Ecto neural progenitor cell (in vitro differentiated cells): ENCODE results near the gene KCNH1.
"Not testable (repeated sequence)": the region's sequence is repeated elsewhere in the genome, so short reads cannot be mapped to it uniquely, and the experiment has no call there.

Experiments
- DNase-seq: peaks from one replicate; pipeline ENCODE4 v3.0.0-alpha.2; 2018; ENCODE audit warnings: low spot score

The KCNH1 gene

DNA sequence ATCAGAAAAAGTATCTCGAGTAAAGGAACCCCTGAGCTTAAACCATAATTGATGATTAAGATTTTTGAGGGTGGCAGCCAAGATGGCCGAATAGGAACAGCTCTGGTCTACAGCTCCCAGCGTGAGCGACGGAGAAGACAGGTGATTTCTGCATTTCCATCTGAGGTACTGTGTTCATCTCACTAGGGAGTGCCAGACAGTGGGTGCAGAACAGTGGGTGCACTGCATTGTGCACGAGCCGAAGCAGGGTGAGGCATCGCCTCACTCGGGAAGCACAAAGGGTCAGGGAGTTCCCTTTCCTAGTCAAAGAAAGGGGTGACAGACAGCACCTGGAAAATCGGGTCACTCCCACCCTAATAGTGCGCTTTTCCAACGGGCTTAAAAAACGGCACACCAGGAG is 138.0 kb downstream of the KCNH1 start:
- not testable (repeated sequence) for DNase-seq

DNA sequence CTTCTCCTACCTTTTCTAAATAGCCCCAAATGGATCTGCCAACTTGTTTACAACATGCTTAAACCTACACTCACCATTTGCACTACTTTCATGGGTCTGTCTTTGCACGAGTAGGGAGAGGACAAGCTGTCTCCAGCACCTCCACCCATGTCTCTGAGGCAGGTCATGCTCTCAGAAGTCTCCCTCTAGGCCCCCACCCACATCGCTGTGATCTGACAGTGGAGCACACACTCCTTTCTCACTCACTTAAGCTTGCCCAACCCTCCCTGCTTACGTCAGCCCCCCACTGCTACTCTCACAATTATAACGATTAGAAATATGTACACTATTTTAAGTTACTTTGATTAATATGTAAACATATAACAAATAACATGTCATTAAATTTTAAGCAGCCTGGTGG is 141.1 kb downstream of the KCNH1 start:
- DNase-seq: no peak

DNA sequence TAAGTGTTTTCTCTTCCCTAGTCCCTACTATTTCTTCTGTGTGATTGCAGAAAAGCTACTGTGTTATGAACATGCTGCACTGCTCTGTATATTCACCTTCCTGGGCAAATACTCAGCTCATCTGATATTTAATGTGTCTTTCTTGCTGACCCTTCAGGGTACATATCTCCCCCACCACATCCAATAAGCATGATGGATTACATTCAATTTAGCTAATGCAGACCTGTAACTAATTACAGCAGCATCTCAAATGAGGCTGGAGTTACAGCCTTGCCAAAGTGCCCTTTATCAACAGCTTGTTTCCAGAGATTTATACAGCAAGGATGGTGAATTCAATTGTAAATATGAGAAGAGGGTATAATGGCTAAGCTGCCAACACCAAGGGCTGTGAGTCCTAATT is 144.0 kb downstream of the KCNH1 start:
- DNase-seq: no peak

DNA sequence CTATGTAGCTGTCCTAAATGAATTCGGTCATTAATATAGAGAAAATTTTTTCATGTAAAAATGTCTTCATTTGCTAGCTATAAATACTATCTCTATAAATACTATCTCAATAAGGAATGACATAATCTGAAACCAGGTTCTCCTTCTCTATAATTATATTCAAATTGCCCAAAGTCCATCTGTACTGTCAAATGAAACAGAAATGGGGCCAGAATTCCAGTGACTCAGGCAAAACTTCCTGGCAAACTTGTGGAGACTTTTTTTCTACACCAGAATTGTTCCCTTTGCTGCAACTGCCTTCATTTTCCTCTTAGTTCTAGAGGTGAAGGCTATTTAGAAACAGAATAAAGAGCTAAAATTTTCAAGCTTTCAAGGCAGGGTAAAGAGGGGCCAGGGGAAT is 152.5 kb downstream of the KCNH1 start:
- DNase-seq: no peak

DNA sequence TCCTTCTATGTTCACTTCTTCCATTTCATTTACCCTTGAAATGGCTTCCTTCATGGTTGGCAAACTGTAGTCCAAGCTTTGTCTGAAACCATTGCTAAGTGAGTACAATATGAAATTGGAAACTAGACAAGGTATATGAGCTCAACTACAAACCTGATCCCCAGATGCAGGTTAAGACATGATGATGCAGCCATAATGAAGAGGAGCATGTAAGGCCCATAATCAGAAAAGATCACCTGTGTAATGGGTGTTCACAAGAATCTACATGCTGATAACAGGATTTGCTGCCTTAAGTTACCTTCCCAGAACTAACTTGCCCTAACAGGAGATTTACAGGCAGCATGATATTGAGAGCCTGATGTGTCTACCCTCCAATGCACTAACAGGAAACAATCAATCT is 153.9 kb downstream of the KCNH1 start:
- no peak for DNase-seq

DNA sequence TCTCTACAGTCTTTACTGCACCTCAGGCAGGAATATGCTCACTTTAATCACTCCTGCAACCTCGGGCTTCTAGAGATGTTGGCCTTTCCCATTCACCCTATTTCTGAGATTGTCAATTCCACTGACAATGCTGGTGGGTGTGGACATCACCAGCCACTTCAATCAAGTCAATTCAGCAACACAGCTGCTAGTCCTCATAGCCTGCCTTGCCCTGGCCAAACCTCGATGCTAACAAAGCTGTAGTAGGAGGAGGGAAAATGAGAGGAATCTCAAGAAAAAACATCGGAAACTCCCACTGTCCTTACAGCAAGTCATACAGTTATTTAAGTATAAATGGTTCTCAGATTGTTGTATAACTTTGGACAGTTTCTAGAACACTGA is 155.0 kb downstream of the KCNH1 start:
- no peak for DNase-seq

DNA sequence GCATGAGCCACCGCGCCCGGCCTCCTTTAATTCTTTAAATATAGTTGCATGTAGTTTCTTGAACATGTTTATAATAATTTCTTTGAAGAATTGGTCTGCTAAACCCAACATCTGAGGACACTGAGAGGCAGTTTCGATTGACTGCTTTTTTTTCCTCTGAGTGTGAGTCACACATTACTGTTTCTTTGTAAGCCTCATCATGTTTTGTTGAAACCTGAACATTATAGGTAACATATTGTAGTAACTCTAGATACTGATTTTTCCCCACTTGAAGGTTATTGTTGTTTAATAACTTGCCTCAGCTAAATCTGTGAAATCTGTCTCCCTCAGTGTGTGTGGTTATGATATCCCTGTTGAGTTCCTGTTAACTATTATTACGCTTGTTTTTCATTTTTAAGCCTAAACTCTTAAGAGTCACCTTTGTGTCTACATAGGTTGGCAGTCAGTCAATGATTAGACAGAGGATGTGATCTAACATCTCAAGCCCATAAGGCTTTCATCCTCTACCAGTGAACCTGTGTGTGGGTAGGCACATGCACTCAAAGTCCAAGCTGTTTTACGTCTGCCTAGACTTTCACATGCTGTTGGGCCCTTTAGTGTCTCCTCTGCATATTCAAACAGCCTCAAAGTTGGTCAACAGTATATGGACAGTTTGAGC is 155.5 kb downstream of the KCNH1 start:
- DNase-seq: no peak

DNA sequence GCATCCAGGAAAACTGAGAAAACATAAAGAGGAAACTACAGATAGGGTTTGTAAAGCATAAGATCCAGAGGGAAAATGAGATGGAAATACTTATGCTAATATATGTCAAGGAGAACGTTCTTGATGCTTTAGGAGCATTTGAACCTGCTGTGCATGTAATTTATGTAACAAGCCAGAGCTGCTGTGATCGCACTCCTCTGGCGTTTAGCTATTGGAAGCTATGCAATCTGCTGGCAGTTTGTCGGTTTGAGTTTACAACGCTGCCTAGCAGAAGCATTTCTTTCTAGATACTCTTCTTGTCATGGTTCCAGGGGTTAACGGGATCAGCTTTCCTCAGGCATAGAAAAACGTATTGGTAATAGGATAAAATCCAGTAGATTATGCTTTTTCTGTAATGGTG is 182.7 kb downstream of the KCNH1 start:
- DNase-seq: no peak

DNA sequence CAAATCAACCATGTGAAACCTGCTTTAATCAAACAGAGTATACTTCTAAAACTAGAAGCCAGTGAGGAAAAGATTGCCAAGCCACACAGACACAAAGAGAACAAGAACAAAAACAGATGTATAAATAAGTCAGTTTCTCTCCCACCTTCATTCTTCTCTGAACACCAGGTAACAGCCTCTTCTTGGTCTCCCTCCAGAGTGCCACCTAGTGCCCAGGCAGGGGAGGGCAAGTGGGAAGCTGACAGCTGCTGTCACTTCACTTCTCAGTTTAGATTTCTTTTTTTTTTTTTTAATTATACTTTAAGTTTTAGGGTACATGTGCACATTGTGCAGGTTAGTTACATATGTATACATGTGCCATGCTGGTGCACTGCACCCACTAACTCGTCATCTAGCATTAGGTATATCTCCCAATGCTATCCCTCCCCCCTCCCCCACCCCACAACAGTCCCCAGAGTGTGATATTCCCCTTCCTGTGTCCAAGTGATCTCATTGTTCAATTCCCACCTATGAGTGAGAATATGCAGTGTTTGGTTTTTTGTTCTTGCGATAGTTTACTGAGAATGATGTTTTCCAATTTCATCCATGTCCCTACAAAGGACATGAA is 183.9 kb downstream of the KCNH1 start:
- DNase-seq: peak; percentile 56

DNA sequence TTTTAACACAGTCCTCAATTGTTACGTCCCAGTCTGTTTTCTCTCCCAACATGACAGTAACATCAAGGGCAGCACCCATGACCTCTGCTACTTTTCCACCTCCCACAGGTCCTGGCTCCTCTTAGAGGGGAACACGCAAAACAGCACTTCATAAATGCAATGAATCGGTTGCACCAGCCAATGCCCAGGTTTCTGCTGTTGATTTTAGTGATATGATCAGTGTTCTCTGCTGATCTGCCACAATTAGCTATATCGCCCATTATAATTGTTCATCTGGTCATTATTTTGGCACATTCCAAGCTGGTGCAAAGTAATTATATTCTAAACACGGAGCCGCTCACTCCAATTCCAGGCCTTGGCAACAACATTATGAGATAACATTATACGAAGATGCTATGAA is 184.5 kb downstream of the KCNH1 start:
- no peak for DNase-seq

DNA sequence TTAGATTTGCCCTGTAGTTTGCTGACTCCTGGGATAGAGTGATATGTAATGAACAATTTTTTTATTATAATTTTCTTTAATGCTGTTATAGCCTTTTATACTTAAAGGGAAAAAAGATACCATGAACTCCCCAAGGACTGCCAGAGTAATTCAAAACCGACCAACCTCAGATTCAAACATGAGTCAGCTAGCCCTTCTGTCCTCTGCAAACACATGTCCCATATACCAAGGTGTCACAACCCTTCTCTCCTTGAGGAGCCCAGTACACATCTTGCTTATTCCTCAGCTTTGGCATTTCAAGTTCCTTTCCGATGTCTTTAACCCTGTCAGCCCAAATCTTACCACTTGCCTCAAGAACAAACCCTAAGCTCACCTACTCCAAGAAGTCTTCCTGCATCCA is 184.9 kb downstream of the KCNH1 start:
- DNase-seq: no peak

DNA sequence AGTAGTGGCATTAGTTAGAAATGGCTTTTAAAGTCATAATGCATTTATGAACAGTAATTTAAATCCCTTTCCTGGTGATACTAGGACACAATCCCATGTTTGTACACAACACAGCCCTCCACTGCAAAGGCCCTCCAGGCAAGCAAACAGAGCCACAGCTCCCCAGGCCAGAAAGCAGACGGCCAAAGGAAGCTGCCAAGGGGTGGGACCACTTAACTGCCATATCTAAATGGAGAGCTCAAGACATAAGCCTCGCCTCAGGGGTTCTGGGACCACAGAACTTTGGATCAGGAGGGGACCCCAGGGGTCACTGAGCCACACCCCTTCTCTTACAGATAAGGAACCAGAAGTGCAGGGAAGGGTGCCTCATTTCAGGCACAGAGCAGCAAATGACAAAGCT is 189.7 kb downstream of the KCNH1 start:
- no peak for DNase-seq

DNA sequence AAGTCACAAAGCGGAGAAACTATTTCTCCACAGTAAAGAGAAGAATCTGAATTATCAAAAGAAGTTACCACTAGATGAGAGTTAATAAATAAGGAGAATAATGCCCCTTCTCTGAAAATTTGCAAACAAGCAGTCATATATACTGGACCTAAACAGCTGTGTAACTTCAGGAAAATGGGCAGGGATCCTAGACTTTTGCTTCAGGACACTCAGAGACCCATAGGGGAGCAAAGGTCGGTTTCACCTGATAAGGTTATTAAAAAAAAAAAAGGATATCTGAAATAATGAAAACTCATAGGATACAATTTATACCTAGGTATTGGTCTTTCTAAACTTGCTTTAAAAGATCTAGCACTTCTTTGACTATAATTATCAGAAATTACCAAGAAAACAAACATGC is 191.4 kb downstream of the KCNH1 start:
- DNase-seq: no peak

DNA sequence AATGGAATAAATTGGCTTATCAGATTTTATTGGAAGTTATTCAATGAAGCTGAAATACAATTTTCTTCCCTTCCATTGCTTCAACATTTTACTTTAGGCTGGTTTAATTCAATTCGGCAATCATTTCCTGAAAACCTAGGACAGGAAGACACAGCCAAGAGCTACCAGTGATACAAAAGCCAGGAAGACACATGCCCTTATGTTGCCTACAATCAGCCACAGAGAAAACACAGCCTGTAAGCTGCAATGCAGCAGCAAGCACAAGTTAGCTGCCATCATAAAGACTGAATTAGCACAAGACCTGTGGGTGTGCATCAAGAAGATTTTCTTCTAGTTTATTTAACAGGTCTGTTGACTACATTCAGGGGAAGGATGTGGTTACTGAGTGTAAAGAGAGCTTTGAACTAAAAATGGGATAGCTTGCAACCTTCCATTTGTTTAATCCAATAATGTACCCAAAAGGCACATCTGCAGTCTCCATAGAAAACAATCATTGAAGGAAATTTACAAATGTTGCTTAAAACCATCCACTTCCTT is 193.8 kb downstream of the KCNH1 start:
- no peak for DNase-seq

DNA sequence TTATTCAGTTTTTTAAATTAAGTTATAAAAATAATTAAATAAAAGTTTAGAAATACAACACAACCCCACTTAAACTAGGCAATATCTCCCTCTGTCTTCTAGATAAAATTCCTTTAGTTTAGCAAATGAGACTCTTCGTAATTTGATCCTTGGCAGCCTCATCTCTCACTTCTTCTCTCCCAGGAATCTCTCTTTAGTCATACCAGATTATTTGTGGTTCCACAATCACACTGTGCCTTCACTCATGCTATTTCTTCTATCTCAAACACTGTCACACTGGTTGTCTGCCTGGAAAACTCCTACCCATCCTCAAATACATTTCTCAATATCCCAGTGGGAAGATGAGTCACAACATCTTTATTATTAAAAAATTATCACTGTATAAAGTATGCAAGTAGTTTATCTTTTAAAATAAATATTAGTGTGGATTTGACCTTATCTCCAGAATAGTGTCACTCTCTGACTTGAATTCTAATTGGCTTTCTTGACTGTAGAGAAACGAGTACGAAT is 195.5 kb downstream of the KCNH1 start:
- no peak for DNase-seq

DNA sequence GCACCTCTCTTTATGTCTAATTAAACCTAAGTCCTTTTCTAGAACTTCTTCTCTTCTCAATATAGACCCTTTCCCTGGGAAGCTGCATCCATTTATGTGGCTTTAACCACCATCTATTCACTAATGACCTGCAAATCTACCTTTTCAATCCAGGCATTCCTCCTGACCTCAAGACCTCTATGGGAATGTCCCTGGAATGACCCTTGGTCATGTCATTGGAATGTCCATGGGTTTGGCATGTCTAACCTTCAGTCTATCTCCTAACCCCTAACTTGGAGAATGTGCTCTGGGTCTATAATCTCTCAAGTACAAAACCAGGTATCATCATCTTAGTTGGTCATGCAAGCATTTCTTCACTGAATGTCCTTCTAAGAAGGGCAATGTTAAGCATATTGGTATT is 196.1 kb downstream of the KCNH1 start:
- no peak for DNase-seq

DNA sequence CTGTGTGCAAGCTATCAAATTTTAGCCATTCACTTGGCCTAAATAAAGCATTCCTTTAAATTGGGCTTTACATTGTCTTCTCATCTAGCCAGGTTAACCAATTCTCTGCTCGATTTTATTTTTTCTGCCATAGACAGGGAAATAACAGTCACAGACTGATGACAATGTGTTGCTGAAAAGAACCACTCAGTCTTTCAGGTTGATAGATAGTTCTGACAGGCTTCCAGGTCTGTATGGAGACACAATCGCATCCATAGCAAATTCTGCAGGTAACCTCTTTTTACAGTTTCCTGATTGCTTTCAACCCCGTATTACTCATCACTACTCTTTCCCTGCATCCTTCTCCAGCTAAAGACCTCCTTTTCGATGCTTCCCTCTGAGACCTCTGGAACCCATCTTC is 198.0 kb downstream of the KCNH1 start:
- DNase-seq: no peak

DNA sequence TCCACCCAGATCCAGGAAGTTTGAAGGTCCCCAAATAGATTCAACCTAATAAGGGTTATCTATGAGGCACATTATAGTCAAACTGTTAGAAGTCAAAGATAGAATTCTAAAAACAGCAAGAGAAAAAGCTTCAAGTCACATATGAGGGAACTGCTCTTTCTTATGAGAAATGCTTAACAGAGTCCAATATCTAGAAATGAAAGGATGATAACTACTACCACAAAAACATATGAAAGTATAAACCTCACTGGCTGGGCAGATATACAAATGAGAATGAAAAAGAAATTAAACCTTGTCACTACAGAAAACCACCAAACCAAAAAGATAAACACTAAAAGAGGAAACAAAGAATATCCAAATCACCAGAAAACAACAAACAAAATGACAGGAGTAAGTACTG is 201.8 kb downstream of the KCNH1 start:
- DNase-seq: no peak

DNA sequence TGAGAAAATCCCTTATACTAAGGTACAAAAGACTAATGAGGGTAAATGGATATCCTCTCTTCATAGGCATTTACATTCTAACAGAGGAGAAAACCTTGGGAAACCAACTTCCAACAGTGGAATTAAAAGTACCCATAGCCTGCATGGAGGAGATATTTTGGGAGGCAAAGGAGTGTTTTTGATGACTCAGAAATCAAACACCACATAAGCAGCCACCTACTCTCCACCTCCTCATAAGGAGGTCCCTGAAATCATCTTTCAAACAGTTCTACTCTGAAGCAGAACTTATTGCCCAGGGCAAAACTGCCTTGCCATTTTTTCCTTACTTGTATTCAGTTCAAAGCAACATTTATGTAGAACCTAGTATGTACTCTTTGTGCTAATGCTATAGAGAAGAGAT is 211.3 kb downstream of the KCNH1 start:
- DNase-seq: no peak

DNA sequence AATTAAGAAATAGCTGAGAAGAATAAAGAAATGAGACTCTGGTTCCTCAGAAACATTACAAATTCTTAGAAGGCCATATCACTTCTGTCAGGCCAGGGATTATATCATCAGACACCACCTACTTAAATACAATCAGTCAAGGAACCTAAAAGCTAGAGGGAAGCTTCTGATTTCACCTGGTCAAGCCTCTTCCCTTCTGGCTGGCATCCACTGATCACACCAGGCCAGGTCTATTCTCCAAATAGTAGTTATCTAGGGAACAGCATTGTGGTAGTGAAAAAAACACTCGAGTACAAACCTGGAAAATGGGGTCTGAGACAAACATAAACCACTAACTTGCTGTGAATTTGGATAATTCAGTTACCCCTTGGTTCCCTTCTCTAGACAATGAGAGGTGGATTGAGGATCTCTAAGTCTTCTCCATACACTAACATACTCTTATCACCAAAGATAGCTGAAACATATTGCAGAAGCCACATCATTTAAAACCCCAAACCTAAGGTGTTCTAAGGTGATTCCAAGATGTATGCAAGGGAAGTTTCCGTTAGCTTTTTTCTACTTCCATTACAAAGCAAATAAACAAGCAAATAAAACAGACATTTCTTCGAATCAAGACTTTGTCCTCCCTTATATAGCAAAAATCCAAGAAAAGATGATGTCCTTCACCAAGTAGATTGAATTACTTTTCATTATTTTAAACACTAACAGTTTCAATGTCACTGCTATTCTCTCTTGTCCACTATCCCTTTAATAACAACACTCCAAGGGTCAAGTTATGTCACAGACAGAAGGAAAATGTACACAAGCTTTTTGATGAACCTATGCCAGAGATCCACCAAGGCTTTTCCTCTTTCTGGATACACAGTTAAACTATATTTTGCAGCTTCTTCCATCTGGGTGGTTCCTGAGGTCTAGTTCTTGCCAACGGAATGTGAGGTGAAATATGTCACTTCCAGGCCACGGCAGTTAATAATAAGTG is 212.9 kb downstream of the KCNH1 start:
- DNase-seq: no peak

DNA sequence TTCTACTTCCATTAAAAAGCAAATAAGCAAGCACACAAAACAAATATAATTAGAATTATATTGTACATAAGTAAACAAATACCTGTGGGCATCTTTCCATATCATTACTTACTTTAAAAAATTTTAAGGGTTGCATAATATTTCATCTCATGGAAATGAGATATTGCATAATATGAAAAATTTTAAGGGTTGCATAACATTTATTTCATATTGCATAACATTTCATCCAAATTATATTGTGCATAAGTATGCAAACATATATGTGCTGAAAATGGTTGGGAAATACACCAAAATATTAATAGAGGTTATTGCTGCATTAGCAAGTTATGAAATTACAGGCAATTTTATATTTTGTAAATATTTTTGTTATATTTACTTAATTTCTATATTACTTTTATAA is 213.7 kb downstream of the KCNH1 start:
- no peak for DNase-seq

DNA sequence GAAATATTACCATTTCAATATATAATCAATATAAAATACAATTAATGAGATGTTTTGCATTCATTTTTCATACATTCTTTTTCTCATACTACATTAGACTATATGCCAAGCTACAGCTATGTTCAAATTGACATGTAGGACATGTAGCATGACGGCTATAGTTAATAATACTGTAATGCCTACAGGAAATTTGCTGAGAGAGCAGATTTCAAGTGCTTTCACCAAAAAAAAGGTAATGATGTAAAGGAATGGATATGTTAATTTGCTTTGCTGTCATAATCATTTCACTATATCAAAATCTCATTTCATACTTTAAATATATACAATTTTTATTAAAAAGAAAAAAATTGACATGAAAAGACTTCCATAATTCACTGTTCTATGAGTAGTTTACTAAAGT is 215.1 kb downstream of the KCNH1 start:
- no peak for DNase-seq
